HG02571 (cell line): Measurements from ENCODE around the gene HSFX4.
"Not testable (repeated sequence)": the region's sequence is repeated elsewhere in the genome, so short reads cannot be mapped to it uniquely, and the experiment has no call there.

Experiments
- ATAC-seq: cut with Tn5 transposase; IDR thresholded peaks from one replicate; pipeline ENCODE4 v1.9.1; 2021; ENCODE audit warnings: mild to moderate bottlenecking, moderate library complexity; ENCODE audit not compliant: unreplicated experiment

The HSFX4 gene

DNA sequence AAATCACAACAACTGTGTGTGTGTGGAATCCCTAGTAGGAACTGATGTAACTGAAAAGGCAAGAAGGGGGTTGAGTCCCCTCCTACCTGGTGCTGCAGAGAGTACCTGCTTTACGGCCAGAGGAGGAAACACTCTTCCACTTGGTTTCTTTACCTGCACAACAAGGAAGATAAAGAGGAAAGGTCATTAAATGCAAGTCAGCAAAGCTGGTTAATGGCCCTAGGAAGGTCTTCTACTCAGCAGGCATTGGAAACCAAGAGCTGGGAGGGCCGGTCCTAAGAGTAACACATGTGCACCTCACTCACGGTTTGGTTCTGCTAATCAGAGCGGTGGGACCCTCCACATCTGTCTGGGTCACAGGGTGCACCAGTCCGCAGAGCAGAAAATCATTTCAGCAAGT, 8.0 kb downstream of the HSFX4 start:
- not testable (repeated sequence) for ATAC-seq

DNA sequence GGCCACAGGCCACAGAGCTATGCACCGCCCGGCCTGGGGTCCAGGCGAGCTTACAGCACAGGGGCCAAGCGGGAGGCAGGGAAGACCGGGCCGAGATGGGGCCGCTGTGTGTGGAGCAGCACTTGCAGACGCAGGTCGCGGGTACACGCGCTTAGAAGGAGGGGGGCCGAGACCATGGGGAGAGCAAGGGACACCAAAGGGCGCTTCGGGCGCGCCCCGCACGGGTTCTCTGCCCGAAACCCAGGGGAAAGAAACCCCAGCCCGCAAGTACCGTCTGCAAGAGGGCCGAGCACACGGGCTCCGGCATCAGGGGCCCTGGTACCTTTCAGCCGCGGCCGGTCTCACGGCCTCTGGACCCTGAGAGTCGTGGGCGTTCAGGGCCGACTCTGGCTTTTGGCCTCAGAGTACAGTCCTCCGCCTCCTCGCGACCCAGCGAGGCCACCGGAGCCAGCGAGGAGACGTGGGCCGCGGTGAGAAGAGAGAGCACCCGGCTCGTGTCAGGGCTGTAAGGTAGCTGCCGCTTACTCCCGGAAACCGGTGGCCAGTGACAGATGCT, 8.6 kb downstream of the HSFX4 start:
- no peak for ATAC-seq

DNA sequence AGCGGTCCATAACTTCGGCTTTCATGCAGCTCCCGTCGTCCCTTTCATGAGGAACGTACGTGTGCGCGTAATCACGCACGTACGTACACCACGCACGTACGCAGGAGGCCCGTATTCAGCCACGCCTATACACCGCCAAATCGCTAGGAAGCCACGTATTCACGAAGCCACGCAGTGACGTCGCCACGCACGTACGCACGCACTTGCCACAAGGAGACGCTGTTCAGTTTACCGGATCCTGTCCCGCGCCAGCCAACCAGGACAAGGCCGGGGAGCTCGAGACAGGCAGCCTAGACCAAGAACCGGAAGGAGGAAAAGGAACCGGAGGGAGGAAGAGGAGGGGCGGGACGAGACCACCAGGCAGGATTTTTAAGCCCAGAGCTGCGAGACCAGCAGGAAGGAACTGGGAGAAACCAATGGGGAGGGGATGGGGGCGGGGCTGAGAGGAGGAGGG, 9.1 kb downstream of the HSFX4 start, which contains the start of gene EOLA2:
TSS of gene EOLA2 (minus strand) at position 65 of the 454 bp plus-strand sequence. CDS start 4,617 bp downstream, outside the sequence.
- peak; percentile 65 for ATAC-seq

DNA sequence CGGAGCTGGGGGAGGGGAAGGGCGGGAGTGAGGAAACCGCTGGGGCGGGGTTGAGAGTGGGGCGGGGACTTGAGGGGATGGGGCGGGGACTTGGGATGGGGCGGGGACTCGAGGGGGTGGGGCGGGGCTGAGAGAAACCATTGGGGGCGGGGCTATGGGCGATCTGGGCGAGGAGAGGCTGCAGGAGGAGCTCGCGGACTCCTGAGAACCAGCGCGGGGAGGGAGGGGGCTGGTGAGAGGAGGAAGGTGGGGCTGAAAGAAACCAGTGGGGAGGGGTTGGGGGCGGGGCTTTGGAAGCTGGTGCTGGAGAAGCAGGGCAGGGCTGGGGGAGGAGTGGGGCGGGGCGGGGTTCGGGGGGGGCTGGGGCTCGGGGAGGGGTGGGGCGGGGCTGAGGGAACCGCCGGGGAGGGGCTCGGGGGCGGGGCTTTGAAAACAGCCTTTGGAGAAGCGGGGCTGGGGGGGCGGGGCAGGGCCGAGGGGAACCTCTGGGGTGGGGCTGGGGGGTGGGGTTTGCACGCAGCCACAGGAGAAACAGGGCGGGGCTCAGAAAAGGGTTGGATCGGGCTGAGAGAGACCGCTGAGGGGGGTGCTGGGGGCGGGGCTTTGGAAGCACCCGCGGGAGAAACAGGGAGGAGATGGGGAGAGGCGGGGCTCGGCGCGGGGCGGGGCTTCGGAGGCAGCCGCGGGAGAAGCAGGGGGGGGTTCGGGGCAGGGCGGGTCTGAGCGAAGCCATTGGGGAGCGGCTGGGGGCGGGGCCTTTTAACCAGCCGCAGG, 9.7 kb downstream of the HSFX4 start:
- ATAC-seq, result peak; percentile 6

DNA sequence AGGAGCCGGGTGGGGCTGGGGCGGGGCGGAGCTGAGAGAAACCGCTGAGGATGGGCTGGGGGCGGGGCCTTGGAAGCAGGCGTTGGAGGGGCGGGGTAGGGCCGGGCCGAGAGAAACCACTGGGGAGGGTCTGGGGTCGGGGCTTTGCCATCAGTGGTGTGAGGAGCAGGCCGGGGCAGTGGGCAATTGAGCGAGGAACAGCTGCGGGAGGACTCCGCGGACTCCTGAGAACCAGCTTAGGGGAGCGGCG, 10.2 kb downstream of the HSFX4 start:
- ATAC-seq, result peak; percentile 5

DNA sequence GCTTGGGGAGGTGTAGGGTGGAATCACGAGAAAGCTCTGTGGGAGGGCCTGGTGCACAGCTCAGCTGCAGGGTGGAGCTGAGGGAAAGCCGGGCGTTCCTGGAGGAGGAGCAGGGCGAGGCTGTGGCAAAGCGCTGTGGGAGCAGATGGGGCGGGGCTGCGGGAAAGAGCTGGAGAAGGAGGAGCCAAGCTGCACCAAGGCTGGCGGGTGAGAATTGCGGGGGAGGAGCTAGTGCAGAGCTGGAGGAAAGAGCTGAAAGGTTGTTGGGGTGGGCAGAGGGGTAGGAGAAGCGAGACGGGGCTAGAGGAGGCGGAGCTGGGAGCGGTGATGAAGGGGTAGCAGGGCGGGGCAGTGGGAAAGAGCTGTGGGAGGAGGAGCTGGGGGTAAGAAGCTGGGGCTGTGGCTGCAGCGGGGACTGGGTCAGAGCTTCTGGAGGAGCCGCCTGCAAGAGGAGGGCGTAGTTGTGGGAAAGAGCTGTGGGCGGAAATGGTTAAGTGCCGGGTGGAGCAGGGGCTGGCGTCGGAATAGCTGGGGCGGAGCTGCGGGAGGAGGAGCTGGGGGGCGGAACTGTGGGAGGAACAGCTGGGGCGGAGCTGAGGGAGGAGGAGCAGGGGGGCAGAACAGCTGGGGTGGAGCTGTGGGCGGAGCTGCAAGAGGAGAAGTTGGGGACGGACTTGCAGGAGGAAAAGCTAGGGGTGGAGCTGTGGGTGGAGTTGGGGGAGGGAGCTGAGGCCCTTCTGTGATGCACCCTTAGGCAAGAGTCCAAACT, 10.7 kb downstream of the HSFX4 start:
- ATAC-seq, result peak; percentile 38

DNA sequence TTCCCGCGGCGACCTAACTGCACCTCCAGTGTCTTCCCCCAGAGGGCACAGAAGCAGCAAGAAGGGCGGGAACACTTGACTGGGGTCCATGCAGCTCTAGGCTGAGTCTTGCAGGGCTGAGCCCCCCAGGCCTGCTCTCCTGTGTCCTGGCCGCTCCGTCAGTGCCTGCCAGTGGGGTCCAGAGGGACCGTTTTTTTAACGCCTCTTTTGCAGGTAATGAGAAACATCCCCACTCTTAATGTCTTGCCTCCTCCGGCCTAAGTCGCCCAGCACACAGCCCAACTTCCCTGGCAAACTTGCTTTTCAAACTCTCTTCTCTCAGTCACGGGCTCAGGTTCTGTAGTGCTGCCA, 11.3 kb downstream of the HSFX4 start:
- ATAC-seq, result not testable (repeated sequence)

DNA sequence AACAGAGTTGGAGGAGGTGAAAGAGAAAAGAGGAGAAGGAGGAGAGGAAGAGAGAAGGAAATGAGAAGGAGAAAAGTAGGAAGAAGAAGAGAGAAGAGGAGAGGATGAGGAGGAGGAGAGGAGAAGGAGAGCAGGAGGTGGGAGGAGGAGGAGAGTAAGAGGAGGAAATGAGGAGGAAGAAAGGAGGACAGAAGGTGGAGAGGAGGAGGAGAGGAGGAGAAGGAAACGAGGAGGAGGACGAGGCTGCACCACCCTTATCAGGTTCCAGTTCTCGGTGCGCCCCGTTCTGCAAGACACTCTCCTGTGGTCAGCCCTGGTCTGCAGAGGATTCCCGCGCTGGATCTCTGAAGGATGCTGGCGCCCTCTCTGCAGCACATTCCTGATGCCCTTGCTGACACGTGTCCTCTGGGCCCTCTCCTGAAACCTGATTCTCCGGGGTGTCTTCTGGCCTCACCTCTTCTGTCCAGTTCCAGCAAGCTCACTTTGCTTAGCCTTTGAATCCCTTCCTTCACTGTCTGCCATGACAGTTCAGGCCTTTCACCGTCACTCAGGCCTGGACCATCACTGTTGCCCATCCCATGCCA, 15.8 kb downstream of the HSFX4 start:
- ATAC-seq, result not testable (repeated sequence)

DNA sequence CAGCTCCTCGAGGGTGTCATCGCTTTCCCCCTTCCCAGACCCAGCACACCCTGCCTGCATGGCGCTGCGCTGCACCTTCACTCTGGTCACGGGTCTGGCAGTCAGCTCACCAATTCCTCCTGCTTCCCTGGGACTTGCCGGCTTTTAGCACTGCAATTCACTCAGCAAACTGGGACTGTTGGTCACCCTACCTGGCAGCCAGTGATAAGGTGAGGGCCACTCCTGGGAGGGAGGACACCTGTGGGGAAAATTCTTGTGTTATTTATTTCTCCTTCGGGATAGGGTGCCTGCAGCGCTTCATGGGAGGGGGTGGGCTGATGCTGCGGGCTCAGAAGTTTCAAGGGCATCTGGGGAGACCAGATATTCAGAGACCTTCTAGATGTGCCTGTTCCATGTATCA, 16.4 kb downstream of the HSFX4 start:
- ATAC-seq, result not testable (repeated sequence)

DNA sequence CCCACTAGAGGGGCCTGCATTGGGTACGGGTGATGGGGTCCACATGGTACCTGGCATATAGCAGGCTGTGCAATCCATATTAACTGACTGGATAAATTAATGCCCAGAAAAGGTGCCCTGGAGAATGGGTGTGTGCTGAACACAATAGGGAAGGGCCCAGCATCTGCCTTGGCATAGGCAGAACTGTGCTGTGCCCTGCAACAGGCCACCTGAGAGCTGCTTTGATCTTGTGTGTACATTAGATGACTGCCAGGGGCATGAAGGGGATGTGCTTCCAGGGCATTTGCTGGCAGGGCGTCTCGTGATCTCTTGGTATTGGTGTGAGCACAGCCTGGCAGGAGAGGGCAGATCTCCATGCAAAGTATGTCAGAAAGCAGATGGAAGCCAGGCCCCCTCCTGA, 17.6 kb downstream of the HSFX4 start:
- ATAC-seq, result not testable (repeated sequence)

DNA sequence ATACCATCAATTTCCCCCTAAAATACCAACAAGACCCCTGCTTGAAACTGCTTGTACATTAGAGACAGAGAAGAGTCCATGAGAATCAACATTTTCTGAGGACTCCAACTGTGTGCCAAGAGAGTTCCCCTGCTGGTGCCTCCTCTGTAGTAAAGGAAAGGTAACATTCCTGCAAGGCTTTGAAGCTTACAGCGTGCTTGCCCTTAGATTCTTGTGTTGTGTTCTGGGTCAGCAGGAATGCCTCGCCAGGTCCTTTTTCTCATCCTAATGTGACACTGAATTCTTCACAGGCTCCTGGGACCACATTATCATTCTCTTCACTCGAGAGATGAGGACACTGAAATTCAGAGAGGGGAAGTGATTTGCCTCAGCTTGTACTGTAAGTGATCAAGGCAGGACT, 18.6 kb downstream of the HSFX4 start:
- ATAC-seq, result no peak

DNA sequence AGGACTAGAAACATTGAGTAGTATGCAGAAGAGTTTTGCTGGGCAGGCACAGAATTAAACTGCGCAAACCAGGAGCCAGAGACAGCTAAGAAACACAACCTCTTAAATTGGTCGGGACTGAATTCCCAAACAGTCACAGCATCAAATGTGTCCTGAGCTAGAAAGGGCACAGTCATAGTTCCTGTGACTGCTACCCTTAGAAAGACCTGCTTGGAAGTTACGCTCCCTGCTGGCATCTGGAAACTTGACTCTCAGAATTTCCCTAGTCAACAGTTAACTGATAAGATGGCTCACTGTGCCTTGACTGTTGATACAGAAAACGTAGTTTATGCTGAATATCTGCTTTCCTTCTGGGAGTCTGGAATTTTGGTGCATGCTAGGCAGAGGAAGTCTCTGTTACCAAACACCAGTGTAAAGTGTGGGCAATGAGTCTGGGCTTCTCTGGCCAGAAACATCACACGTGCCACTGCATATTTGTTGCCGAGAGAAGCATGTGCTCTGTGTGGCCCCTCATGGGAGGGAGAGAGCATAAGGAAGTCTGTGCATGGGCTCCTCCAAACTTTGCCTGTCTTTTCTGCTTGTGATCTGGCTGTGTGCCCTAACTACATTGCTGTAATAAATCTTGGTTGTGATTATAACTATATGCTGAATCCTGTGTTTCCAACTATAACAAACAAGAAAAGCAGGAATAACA, 20.5 kb downstream of the HSFX4 start:
- ATAC-seq, result no peak

DNA sequence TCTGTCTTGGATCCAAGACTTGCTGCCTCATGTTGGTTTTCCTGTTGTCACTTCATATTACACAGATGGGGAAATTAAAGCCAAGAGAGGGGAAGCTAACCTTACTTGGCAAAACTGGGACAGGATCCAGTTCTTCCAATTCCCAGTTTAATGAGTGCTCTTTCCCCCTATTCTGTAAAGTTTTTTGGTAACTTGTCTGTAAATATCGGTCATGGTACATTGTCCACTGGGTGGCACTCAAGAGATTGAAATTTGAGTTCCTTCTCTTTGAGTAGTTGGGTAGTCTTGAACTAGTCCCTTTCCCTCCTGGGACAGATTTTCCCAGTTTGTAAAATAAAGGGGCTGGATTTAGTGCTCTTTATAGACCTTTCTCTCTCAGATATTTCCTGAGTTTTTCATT, 21.3 kb downstream of the HSFX4 start:
- ATAC-seq, result no peak

DNA sequence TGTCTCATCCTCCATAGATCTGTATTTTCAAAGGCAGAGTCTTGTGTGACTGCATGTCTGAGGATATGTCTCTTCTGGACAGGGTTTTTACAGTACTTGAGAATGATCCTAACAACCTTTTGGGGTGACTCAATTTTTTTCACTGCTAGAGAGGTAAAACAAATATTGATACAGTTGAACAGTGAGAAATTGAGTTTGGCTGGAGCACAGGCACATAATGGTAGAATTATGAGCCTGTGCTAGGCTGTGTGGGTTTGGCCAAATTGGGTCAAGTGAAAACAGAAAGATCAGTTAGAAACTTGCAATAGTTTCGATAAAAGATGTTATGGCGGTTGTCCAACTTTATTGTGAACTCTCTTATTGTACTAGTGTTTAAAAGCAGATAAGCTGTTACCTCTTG, 32.2 kb downstream of the HSFX4 start:
- ATAC-seq, result no peak

DNA sequence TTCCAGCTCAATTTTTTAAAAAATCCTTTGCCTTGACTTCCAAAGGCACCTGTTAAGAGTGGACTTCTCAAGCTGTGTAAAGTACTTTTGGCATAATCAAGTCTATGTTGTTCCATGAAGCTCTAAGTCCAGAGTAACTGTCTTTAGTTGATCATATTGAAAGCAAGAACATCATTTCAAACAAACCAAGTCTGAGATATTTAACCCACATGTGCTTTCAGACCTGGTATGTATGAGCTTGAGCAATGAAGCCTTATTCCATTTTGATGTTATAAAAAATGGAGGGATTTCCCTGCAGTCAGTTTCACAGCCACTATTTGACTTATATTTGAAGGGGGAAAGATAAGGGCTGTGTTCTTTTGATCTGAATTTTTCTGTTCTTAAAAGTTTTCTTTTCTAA, 32.6 kb downstream of the HSFX4 start:
- ATAC-seq, result no peak

DNA sequence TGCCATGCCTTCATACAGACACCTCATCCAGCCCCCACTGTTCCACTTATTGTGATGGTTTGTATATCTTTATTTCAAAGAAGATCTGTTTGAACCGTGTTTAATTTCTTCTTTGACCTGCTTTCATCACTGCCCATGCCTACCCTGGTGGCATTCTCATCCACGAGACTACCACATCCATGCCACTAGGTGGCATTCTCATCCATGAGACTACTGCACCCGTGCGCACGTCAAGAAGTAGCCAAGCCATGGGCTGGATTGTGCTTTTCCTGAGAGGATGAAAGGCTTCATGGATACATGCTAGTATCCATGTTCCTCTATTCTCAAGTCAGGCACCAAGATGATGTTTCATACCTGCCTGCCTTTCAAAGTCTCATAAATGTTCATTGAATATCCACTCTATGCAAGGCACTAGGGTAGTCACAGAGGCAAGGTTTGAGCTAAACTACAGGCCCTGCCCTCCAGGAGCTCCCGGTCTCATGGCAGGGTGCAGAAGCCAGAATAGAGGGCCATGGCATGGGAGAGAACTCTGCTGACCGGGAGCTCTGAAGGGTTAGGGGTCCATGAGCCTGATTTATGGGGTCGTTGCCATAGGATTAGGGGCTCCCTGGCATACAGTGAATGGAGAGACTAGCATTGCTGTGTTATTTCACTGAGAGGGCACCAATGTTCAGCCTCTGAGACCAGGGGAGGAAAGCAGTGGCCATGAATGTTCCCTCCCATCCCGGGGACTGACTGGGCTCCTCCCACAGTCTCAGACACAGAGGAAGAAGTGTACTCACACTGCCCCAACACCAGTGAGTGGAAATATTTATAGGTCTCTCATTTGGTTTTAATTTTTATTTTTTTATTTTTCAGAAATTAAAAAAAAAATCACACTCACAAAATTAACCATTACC, 33.7 kb downstream of the HSFX4 start:
- ATAC-seq, result no peak

DNA sequence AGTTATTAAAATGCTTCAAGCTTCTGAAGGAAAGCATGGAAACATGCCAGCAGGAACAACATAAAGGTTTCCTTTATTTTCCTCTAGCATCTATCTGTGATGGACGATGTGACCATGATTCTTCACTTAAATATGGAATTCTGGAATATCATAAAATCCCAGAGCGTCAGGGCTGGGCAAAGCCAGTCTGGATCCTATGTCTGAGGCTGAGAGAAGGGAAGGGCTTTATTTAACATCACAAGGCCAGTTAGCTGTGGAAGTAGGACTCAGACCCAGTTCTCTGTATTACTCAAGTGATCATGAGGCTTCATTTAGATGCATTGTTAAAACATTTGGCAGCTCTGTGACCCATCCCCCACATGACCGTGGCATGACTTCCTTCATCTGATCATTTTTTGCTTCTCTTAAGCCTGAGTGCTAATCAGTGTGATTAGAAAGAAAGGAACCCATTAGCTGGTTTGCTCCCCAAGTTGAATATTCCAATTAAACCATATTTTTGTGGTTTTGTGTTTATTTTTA, 49.8 kb downstream of the HSFX4 start:
- no peak for ATAC-seq
